Measurements from ENCODE around the gene ITPKC.
"Not testable (repeated sequence)": the region's sequence is repeated elsewhere in the genome, so short reads cannot be mapped to it uniquely, and the experiment has no call there.

The ITPKC gene

DNA sequence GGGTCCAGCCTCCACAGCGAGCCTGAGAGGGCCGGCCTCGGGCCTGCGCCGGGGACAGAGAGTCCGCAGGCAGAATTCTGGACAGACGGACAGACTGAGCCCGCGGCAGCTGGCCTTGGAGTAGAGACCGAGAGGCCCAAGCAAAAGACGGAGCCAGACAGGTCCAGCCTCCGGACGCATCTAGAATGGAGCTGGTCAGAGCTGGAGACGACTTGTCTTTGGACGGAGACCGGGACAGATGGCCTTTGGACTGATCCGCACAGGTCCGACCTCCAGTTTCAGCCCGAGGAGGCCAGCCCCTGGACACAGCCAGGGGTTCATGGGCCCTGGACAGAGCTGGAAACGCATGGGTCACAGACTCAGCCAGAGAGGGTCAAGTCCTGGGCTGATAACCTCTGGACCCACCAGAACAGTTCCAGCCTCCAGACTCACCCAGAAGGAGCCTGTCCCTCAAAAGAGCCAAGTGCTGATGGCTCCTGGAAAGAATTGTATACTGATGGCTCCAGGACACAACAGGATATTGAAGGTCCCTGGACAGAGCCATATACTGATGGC lies 490 bp downstream of the ITPKC start:
- peak; percentile 39 for DNase-seq (ENCODE audit: low spot score)

DNA sequence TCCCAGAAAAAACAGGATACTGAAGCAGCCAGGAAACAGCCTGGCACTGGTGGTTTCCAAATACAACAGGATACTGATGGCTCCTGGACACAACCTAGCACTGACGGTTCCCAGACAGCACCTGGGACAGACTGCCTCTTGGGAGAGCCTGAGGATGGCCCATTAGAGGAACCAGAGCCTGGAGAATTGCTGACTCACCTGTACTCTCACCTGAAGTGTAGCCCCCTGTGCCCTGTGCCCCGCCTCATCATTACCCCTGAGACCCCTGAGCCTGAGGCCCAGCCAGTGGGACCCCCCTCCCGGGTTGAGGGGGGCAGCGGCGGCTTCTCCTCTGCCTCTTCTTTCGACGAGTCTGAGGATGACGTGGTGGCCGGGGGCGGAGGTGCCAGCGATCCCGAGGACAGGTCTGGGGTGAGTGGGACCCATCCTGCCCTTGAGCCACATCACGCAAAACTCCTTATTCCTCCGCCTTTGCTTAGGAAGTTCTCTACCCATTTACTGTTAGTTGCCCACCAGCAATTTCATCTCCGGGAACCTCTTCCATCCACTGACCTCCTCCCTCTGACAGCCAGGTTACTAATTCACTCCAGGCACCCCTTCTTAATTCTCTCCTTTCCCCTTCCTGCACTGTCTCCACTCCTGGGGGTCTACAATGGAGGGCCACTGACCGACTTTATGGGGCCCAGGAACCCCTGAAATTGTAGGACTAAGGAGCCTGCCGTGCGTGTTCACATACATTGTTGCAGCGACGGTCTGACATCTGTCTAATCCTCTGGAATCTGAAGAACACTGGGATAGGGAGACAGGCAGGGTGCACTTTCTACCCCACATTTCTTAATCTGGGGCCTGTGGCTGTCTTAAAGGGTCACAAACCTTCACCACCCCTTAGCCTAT lies 1.2 kb downstream of the ITPKC start:
- peak; percentile 52 for DNase-seq (ENCODE audit: low spot score)

DNA sequence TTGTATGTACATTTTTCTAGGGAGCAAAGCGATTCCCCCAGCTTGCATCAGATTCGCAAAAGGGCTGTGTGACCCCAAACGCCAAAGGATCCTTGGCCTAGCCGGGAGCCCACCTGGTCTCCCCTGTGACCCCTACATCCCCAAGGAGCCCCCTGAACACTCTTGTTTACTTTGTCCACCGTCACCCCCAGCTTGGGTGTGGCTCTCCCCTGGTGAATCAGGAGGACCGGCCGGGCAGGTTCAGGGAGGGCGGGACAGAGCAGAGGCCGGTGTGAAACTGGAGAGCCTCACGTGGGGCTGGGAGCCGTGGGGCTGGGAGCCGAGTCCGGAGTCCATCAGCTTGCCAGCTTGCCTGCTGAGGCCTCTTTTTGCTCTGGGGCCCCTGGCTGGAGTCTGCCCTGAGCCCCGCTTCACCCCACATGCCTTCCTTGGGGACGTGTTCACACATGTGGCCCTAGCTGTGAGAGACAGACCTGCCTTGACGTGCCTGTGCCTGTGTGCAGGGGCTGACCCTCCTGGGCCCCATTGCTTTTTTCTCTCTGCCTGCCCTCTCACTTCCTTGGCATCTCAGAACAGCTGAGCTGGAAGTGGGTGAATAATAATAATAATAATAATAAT lies 2.0 kb downstream of the ITPKC start:
- DNase-seq (ENCODE audit: low spot score), result peak; percentile 84

GRCh38 chr19:40719414-40719894 lies 2.5 kb downstream of the ITPKC start:
- no peak for DNase-seq (ENCODE audit: low spot score)

DNA sequence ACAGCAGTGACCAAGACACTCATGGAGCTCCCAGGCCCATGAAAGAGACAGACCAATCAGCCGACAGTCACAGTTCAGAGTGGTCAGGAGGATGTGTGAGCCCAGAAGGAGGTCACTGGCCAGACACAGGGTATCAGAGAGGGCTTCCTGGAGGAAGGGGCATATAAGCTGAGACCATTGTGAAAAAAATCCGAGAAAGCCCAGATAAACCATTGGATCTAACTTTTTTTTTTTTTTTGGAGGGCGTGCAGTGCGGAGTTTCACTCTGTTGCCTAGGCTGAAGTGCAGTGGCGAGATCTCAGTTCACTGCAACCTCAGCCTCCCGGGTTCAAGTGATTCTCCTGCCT lies 4.2 kb downstream of the ITPKC start:
- no peak for DNase-seq (ENCODE audit: low spot score)

DNA sequence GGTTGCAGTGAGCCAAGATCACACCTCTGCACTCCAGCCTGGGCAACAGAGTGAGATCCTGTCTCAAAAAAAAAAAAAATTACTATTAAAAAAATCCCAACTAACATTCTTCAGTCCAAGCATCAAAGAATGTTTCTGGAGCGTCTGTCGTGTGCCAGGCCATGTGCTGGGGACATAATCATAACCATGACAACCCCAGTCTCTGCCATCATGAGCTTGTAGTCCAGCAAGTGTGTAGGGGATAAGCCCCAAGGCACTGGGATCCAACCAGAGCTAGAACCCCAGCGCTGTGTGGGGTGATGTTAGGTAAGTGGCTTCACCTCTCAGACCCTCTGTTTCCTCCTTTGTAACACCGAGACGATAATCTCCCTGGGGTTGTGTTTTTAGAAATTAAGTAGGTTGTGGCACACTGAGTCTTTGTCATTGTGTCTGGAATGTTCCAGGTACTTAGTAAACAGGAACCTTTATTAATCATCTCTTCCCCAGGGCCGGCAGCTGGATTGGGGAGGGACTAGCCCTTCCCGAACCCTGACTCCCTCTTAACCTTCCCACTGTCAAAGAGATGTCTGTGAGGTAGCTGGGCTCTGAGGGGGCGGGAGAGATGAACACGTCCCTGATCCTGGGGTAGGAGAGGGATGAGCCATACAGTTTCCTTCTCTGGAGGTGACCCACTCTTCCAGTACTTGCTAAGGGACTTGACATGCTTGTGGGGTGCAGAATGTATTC lies 5.2 kb downstream of the ITPKC start:
- DNase-seq (ENCODE audit: low spot score), result no peak

- no peak for DNase-seq (ENCODE audit: low spot score)
These were observed 6.8 kb downstream of the ITPKC start for GRCh38 chr19:40723661-40724254.

DNA sequence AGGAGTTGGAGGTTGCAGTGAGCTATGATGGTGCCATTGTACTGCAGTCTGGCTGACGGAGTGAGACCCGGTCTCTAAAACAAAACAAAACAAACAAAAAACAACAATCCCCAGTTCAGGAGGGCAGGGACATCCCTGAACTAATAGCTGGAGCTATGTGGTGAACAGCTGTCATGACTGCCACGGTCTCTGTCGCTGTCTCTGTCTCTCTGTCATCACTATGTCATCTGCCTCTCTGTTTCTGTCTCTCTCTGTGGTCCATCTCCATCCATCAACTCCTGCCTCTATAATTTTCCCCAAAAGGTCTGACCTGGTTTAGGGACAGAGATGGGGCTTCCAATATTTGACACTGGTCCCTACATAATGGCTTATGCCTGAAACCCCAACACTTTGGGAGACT lies 7.4 kb downstream of the ITPKC start:
- DNase-seq (ENCODE audit: low spot score), result no peak

- no peak for DNase-seq (ENCODE audit: low spot score)
These were observed 7.9 kb downstream of the ITPKC start for GRCh38 chr19:40724855-40725254.

DNA sequence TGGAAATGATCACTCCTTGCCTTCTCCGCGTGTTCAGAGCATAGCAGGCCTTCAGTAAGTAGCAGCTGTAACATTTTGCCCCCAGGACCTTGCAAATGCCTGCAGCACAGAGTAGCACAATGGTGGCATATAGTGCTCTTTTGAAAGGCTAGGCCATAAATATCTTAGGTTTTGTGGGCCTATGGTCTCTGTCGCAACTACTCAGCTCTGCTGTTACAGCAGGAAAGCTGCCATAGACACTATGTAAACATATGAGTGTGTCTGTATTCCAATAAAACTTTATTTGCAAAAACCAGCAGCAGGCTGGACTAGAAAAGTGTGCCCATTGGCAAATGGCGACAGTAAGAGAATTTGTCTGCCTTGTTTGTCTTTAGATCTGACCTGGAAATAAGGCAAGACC lies 9.4 kb downstream of the ITPKC start:
- no peak for DNase-seq (ENCODE audit: low spot score)

- DNase-seq (ENCODE audit: low spot score), result not testable (repeated sequence)
These were observed 13.2 kb downstream of the ITPKC start for GRCh38 chr19:40730065-40730464.

DNA sequence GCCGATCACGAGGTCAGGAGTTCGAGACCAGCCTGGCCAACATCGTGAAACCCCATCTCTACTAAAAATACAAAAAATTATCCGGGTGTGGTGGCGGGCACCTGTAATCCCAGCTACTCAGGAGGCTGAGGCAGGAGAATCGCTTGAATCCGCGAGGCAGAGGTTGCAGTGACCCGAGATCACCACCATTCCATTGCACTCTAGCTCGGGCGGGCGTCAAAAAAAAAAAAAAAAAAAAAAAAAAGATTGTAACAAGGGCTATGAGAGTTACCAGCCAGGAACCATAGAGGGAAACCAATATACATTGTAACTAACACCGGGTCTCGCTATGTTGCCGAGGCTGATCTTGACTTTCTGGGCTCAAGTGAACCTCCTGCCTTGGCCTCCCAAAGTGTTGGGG lies 15.4 kb downstream of the ITPKC start:
- not testable (repeated sequence) for DNase-seq (ENCODE audit: low spot score)

DNA sequence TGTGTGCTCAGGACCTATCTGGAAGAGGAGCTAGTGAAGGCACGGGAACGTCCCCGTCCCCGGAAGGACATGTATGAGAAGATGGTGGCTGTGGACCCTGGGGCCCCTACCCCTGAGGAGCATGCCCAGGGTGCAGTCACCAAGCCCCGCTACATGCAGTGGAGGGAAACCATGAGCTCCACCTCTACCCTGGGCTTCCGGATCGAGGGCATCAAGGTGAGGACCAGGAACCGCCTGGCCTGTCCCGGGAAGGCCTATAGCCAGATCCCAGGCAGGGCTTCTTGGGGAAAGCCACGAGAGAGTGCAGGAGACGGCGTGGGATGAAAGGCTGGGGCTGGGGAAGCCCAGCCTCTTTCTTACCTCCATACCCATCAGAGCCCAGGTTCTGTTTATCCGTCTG lies 16.2 kb downstream of the ITPKC start:
- no peak for DNase-seq (ENCODE audit: low spot score)

- DNase-seq (ENCODE audit: low spot score), result no peak
These were observed 18.3 kb downstream of the ITPKC start for GRCh38 chr19:40735013-40735771.

DNA sequence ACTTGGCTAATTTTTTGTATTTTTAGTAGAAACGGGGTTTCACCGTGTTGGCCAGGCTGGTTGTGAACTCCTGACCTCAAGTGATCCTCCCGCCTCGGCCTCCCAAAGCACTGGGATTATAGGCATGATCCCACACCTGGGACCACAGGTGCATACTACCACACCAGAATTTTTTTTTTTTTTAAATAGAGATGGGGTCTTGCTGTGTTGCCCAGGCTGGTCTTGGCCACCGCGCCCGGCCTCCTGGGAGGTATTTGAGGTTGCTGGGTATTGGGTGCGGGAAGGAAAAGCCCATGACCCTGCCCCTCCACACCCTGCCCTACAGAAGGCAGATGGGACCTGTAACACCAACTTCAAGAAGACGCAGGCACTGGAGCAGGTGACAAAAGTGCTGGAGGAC lies 19.7 kb downstream of the ITPKC start:
- no peak for DNase-seq (ENCODE audit: low spot score)

- DNase-seq (ENCODE audit: low spot score), result no peak
These were observed 20.3 kb downstream of the ITPKC start for GRCh38 chr19:40737102-40737644.

GRCh38 chr19:40739030-40739839 lies 22.3 kb downstream of the ITPKC start:
- DNase-seq (ENCODE audit: low spot score), result no peak

GRCh38 chr19:40739871-40740703 lies 23.2 kb downstream of the ITPKC start:
- no peak for DNase-seq (ENCODE audit: low spot score)

DNA sequence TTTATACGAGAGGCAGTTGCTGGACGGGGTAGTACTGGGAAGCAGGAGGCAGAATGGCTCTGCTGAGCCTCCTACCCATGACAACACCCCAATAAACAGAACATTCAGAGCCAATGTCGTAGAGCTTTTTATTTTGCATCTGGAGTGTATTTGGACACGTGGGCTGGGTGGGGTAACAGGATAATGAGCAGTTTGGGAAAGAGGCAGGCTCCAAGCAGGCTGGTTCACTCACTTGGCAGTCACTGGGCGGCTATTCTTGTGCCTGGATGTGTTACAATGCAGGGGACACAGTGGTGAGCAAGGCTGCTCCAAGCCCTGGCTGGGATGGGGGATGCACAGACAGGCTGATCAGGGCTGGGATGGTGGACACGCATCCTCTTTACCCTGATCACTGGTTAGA lies 23.8 kb downstream of the ITPKC start:
- no peak for DNase-seq (ENCODE audit: low spot score)

Data from SW480 (cell line).